SK-N-SH treated with all-trans-retinoic acid at 6 μM for 48 hours (cell line): ENCODE data around the gene SLC7A7.

Source experiments
- RARB ChIP-seq: fragments of 250-450 bp; sonication (Bioruptor Pico); IDR thresholded peaks from 2 replicates; pipeline ENCODE4 v1.8.0; 2021; ENCODE audit warnings: mild to moderate bottlenecking, moderate library complexity
- SNAI2 ChIP-seq: fragments of 250-450 bp; sonication (Bioruptor Pico); IDR thresholded peaks from 2 replicates; pipeline ENCODE4 v1.5.0; 2020; ENCODE audit warnings: mild to moderate bottlenecking, moderate library complexity
- TCF4 ChIP-seq: fragments of 250-450 bp; sonication (Bioruptor Pico); IDR thresholded peaks from 2 replicates; pipeline ENCODE4 v1.8.0; 2021; ENCODE audit warnings: mild to moderate bottlenecking, moderate library complexity, borderline replicate concordance
- ZFP3 ChIP-seq: fragments of 250-450 bp; sonication (Bioruptor Pico); IDR thresholded peaks from 2 replicates; pipeline ENCODE4 v1.5.0; 2020; ENCODE audit warnings: mild to moderate bottlenecking, moderate library complexity
- ZFP30 ChIP-seq: fragments of 450-650 bp; formaldehyde crosslinking; IDR thresholded peaks from 2 replicates; pipeline ENCODE4 v1.5.0; 2022; ENCODE audit warnings: mild to moderate bottlenecking, moderate library complexity
- ZNF70 ChIP-seq: fragments of 450-650 bp; formaldehyde crosslinking; IDR thresholded peaks from 2 replicates; pipeline ENCODE4 v1.5.0; 2020; ENCODE audit warnings: mild to moderate bottlenecking, moderate library complexity
- ZNF8 ChIP-seq: fragments of 450-650 bp; formaldehyde crosslinking; IDR thresholded peaks from 2 replicates; pipeline ENCODE4 v1.5.0; 2020; ENCODE audit warnings: mild to moderate bottlenecking, moderate library complexity
- TF ChIP-seq, protein P1 (sequence below): fragments of 250-450 bp; sonication (Bioruptor Pico); IDR thresholded peaks from 2 replicates; pipeline ENCODE4 v1.5.1; 2021; ENCODE audit warnings: mild to moderate bottlenecking, moderate library complexity
- TF ChIP-seq, protein P2 (sequence below): fragments of 250-450 bp; sonication (Bioruptor Pico); IDR thresholded peaks from 2 replicates; pipeline ENCODE4 v1.8.0; 2020; ENCODE audit warnings: mild to moderate bottlenecking, moderate library complexity, borderline replicate concordance

DNA sequence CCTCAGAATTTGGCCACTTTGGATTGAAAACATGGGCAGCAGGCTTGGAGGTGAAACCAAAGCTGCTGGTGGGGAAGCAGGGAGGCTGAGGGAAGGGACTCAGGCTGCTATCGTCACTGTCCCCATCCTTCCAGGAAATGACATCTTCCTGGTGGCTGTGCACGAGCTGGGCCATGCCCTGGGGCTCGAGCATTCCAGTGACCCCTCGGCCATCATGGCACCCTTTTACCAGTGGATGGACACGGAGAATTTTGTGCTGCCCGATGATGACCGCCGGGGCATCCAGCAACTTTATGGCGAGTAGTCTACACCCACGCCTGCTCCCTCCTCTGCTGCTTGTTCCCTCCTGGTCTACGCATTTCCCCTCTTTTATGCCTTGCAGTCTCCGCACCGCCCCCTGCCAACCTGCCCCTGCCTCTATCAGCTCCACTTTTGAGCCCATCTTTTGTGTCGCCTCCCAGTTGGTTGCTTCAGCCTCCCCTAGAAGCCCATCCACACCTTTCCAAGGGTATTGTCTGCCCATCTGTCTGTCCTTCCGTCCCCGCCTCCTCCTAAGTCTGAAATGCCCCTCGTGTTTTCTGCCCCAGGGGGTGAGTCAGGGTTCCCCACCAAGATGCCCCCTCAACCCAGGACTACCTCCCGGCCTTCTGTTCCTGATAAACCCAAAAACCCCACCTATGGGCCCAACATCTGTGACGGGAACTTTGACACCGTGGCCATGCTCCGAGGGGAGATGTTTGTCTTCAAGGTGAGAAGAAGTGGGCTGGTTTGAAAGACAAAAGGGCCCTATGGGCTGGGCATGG is 28.1 kb upstream of the SLC7A7 start:
- TF ChIP-seq ZNF8 (CRISPR knock-in tag) (no peak), RARB (CRISPR knock-in tag) (no peak), SNAI2 (no peak), ZNF70 (CRISPR knock-in tag) (no peak), ZFP3 (CRISPR knock-in tag) (no peak), ZFP30 (CRISPR knock-in tag) (no peak), TCF4 (CRISPR knock-in tag) (no peak)
- TF ChIP-seq, protein P1, sequence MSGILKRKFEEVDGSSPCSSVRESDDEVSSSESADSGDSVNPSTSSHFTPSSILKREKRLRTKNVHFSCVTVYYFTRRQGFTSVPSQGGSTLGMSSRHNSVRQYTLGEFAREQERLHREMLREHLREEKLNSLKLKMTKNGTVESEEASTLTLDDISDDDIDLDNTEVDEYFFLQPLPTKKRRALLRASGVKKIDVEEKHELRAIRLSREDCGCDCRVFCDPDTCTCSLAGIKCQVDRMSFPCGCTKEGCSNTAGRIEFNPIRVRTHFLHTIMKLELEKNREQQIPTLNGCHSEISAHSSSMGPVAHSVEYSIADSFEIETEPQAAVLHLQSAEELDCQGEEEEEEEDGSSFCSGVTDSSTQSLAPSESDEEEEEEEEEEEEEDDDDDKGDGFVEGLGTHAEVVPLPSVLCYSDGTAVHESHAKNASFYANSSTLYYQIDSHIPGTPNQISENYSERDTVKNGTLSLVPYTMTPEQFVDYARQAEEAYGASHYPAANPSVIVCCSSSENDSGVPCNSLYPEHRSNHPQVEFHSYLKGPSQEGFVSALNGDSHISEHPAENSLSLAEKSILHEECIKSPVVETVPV (CRISPR knock-in tag) = no peak
- TF ChIP-seq, protein P2, sequence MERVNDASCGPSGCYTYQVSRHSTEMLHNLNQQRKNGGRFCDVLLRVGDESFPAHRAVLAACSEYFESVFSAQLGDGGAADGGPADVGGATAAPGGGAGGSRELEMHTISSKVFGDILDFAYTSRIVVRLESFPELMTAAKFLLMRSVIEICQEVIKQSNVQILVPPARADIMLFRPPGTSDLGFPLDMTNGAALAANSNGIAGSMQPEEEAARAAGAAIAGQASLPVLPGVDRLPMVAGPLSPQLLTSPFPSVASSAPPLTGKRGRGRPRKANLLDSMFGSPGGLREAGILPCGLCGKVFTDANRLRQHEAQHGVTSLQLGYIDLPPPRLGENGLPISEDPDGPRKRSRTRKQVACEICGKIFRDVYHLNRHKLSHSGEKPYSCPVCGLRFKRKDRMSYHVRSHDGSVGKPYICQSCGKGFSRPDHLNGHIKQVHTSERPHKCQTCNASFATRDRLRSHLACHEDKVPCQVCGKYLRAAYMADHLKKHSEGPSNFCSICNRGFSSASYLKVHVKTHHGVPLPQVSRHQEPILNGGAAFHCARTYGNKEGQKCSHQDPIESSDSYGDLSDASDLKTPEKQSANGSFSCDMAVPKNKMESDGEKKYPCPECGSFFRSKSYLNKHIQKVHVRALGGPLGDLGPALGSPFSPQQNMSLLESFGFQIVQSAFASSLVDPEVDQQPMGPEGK (CRISPR knock-in tag) = no peak
